ENCODE results near the gene UNK. TPM values are rescaled to one million over a fixed set of nuclear protein-coding genes. Genes with fewer than 3 reads are reported as not detected.

UNK gene
- total RNA-seq, 4 donors from 2014 or later, result 18.0 to 23.7 (median 20.0) TPM

GRCh38 chr17:75814900-75815373, 30.3 kb downstream of the UNK start:
- WGBS, result 81% methylated on average over 12 of the region's 13 CpGs
- DNase-seq (ENCODE audit: extremely low spot score), result no peak
- intact Hi-C loops (cut with DNase I), result no loop called here

GRCh38 chr17:75815399-75815798, 30.8 kb downstream of the UNK start:
- peaks cover 53 to 99% (median 97%) of the 10 kb centered on the region in 4 donors for H3K36me3 ChIP-seq
- no peak overlapping the region for H3K4me3 ChIP-seq
- peaks cover 2 to 16% (median 5%) of the 10 kb centered on the region in 4 donors for H3K4me1 ChIP-seq
- DNase-seq (ENCODE audit: extremely low spot score), result no peak
- no peak overlapping the region for H3K27ac ChIP-seq (replicated peaks in 1 of 4)
- H3K9me3 ChIP-seq, result no peaks in the 10 kb centered on the region
- TF ChIP-seq CTCF (IDR thresholded peaks at IDR 0.05) (no peak), POLR2AphosphoS5 (IDR thresholded peaks at IDR 0.05) (no peak), EP300 (IDR thresholded peaks at IDR 0.05) (no peak), POLR2A (IDR thresholded peaks at IDR 0.05; ENCODE audit: low read depth) (no peak)
- 100% methylated on average over 2 of the region's 3 CpGs for WGBS
- intact Hi-C loops (cut with DNase I), result no loop called here
- no peaks in the 10 kb centered on the region for H3K27me3 ChIP-seq

More at GRCh38 chr17:75814900-75815373, 30.3 kb downstream of the UNK start:
- H3K27me3 ChIP-seq, result no peaks in the 10 kb centered on the region
- H3K9me3 ChIP-seq, result no peaks in the 10 kb centered on the region
- H3K4me3 ChIP-seq, result no peak overlapping the region
- no peak overlapping the region for H3K27ac ChIP-seq (replicated peaks in 1 of 4)
- H3K4me1 ChIP-seq, result peaks cover 6 to 20% (median 8%) of the 10 kb centered on the region in 4 donors
- TF ChIP-seq EP300 (IDR thresholded peaks at IDR 0.05) (no peak), CTCF (IDR thresholded peaks at IDR 0.05) (no peak), POLR2AphosphoS5 (IDR thresholded peaks at IDR 0.05) (no peak)
- H3K36me3 ChIP-seq, result peaks cover 49 to 99% (median 97%) of the 10 kb centered on the region in 4 donors

- DNase-seq (ENCODE audit: extremely low spot score), result no peak
- no peaks in the 10 kb centered on the region for H3K9me3 ChIP-seq
- no peak overlapping the region for H3K4me3 ChIP-seq
- no peak for TF ChIP-seq POLR2A (IDR thresholded peaks at IDR 0.05; ENCODE audit: low read depth)
- no peak for TF ChIP-seq POLR2AphosphoS5 (IDR thresholded peaks at IDR 0.05)
- TF ChIP-seq CTCF (IDR thresholded peaks at IDR 0.05), result no peak
- no peak for TF ChIP-seq EP300 (IDR thresholded peaks at IDR 0.05)
- peaks cover 61 to 99% (median 97%) of the 10 kb centered on the region in 4 donors for H3K36me3 ChIP-seq
- no peak overlapping the region for H3K27ac ChIP-seq (replicated peaks in 1 of 4)
- WGBS, result 100% methylated on average over 2 of the region's 9 CpGs
- no peaks in the 10 kb centered on the region for H3K27me3 ChIP-seq
- H3K4me1 ChIP-seq, result peaks cover 0 to 15% (median 5%) of the 10 kb centered on the region in 4 donors
- intact Hi-C loops (cut with DNase I), result no loop called here
Observed at GRCh38 chr17:75816693-75817092, 32.1 kb downstream of the UNK start.

GRCh38 chr17:75817571-75817970, 33.0 kb downstream of the UNK start:
- H3K4me3 ChIP-seq, result no peak overlapping the region
- no peak overlapping the region for H3K27ac ChIP-seq (replicated peaks in 1 of 4)
- peaks cover 52 to 99% (median 97%) of the 10 kb centered on the region in 4 donors for H3K36me3 ChIP-seq
- DNase-seq (ENCODE audit: extremely low spot score), result no peak
- H3K4me1 ChIP-seq, result peaks cover 5 to 15% (median 12%) of the 10 kb centered on the region in 4 donors
- WGBS, result 91% methylated on average over 6 of the region's 6 CpGs
- no peaks in the 10 kb centered on the region for H3K9me3 ChIP-seq
- intact Hi-C loops (cut with DNase I), result no loop called here
- H3K27me3 ChIP-seq, result no peaks in the 10 kb centered on the region
- no peak for TF ChIP-seq POLR2AphosphoS5 (IDR thresholded peaks at IDR 0.05)
- TF ChIP-seq POLR2A (IDR thresholded peaks at IDR 0.05; ENCODE audit: low read depth), result no peak
- no peak for TF ChIP-seq EP300 (IDR thresholded peaks at IDR 0.05)
- no peak for TF ChIP-seq CTCF (IDR thresholded peaks at IDR 0.05)

Data from esophagus muscularis mucosa (tissue), 4 donors.